CD4-positive, alpha-beta T cell treated with Interleukin-6 at 100 ng/mL for 8 hours (primary cell): ENCODE data around the gene NCAPG.

Source experiments
- DNase-seq: peaks from one replicate; pipeline ENCODE4 v3.0.0-alpha.2; 2020; ENCODE audit warnings: mixed read lengths, low spot score

The NCAPG gene

GRCh38 chr4:17875402-17876070 is 64.8 kb downstream of the NCAPG start:
- DNase-seq, result no peak

GRCh38 chr4:17876943-17877342 is 66.2 kb downstream of the NCAPG start:
- no peak for DNase-seq

- DNase-seq, result no peak
These were observed 66.9 kb downstream of the NCAPG start for GRCh38 chr4:17877661-17878060.

- no peak for DNase-seq
These were observed 73.3 kb downstream of the NCAPG start for GRCh38 chr4:17884063-17884462.

- DNase-seq, result no peak
These were observed 73.7 kb downstream of the NCAPG start for GRCh38 chr4:17884511-17884910.

- DNase-seq, result no peak
These were observed 78.9 kb downstream of the NCAPG start for GRCh38 chr4:17889692-17890091.

GRCh38 chr4:17894421-17894820 is 83.6 kb downstream of the NCAPG start:
- no peak for DNase-seq
